ENCODE data around the gene AMHR2. TPM values are rescaled to one million over a fixed set of nuclear protein-coding genes. Genes with fewer than 3 reads are reported as not detected.
"Not testable (repeated sequence)": the region's sequence is repeated elsewhere in the genome, so short reads cannot be mapped to it uniquely, and the experiment has no call there.

AMHR2 gene
- total RNA-seq: not detected

- no peak for DNase-seq
Observed at GRCh38 chr12:53423597-53423996, at the start of gene AMHR2. Gene AMHR2 (plus strand): TSS chr12:53423855. CDS start chr12:53423935, 80 bp downstream.

- DNase-seq: not testable (repeated sequence)
Observed at GRCh38 chr12:53374277-53374676, 49.4 kb upstream of the AMHR2 start.

- no peak for DNase-seq
Observed at GRCh38 chr12:53376747-53377146, 46.9 kb upstream of the AMHR2 start.

- no peak for DNase-seq
Observed at GRCh38 chr12:53378222-53378621, 45.4 kb upstream of the AMHR2 start.

- DNase-seq: no peak
Observed at GRCh38 chr12:53378724-53379388, 44.8 kb upstream of the AMHR2 start.

- peak; percentile 100 for DNase-seq
Observed at GRCh38 chr12:53379389-53380103, 44.1 kb upstream of the AMHR2 start.

GRCh38 chr12:53380104-53380793 is 43.4 kb upstream of the AMHR2 start, which contains the start of gene SP1:
Gene SP1 (plus strand): TSS chr12:53380176. CDS start chr12:53380292, 116 bp downstream.
- peak; percentile 96 for DNase-seq

- DNase-seq: peak; percentile 16
Observed at GRCh38 chr12:53380794-53381730, 42.6 kb upstream of the AMHR2 start.

- peak; percentile 36 for DNase-seq
Observed at GRCh38 chr12:53381731-53382630, 41.7 kb upstream of the AMHR2 start.

- DNase-seq: no peak
Observed at GRCh38 chr12:53383258-53383657, 40.4 kb upstream of the AMHR2 start.

GRCh38 chr12:53386381-53386780 is 37.3 kb upstream of the AMHR2 start:
- not testable (repeated sequence) for DNase-seq

GRCh38 chr12:53388932-53389331 is 34.7 kb upstream of the AMHR2 start:
- no peak for DNase-seq

GRCh38 chr12:53389702-53390101 is 34.0 kb upstream of the AMHR2 start:
- no peak for DNase-seq

GRCh38 chr12:53391724-53392123 is 31.9 kb upstream of the AMHR2 start:
- DNase-seq: peak; percentile 58

- no peak for DNase-seq
Observed at GRCh38 chr12:53399896-53400295, 23.8 kb upstream of the AMHR2 start.

- not testable (repeated sequence) for DNase-seq
Observed at GRCh38 chr12:53402351-53402750, 21.3 kb upstream of the AMHR2 start.

GRCh38 chr12:53402871-53403270 is 20.8 kb upstream of the AMHR2 start:
- no peak for DNase-seq

GRCh38 chr12:53410951-53411350 is 12.7 kb upstream of the AMHR2 start:
- no peak for DNase-seq

- no peak for DNase-seq
Observed at GRCh38 chr12:53413485-53414204, 10.0 kb upstream of the AMHR2 start.

- no peak for DNase-seq
Observed at GRCh38 chr12:53414756-53415417, 8.8 kb upstream of the AMHR2 start.

Data from tongue (tissue), 2 donors.